Ovary (tissue), 9 donors: ENCODE measurements around the gene CEP97. TPM values are rescaled to one million over a fixed set of nuclear protein-coding genes. Genes with fewer than 3 reads are reported as not detected.

ENCODE experiments used
- DNase-seq, 5 donors: peaks; one replicate each; pipeline ENCODE4 v3.0.0-alpha.2; 2019 to 2020
- H3K27ac ChIP-seq, 2 donors: fragments of 200-600 bp; one replicate each; pipeline versions ENCODE4 v1.5.1 to v1.8.0; 2019 to 2022
- H3K27me3 ChIP-seq: fragments of 200-600 bp; one replicate; pipeline ENCODE4 v1.8.0; 2022
- H3K36me3 ChIP-seq: fragments of 200-600 bp; sonication (generic); one replicate; pipeline ENCODE4 v1.5.1; 2019
- H3K4me1 ChIP-seq: one replicate; pipeline ENCODE4 v1.8.1; 2013; ENCODE audit warnings: mild to moderate bottlenecking, moderate library complexity; ENCODE audit not compliant: insufficient read depth
- H3K4me3 ChIP-seq: fragments of 200-600 bp; sonication (generic); one replicate; pipeline ENCODE4 v1.5.1; 2017
- H3K9me3 ChIP-seq, 2 donors: fragments of 200-600 bp in 1 of 2; sonication (generic) in 1 of 2; one replicate each; pipeline versions ENCODE4 v1.5.1 to v1.8.1; 2013 to 2019; ENCODE audit warnings: mild to moderate bottlenecking in 1 of 2, moderate library complexity in 1 of 2
- EP300 ChIP-seq: sonication (generic); formaldehyde crosslinking; IDR thresholded peaks from one replicate; pipeline ENCODE4 v1.6.1; 2017; ENCODE audit warnings: antibody characterized with exemption
- POLR2A ChIP-seq: fragments of 450-650 bp; IDR thresholded peaks from one replicate; pipeline ENCODE4 v1.6.1; 2017; ENCODE audit warnings: antibody characterized with exemption, mild to moderate bottlenecking, moderate library complexity
- WGBS, 3 donors: extraction: QIAGEN DNeasy Blood & Tissue Kit in 1 of 3; methylation state at CpG; one replicate each; pipeline versions ENCODE4 v1.1.5 to v1.1.7; 2013 to 2017; 5-methylcytosine and 5-hydroxymethylcytosine counted together
- intact Hi-C, 4 donors: fragments of 100-400 bp; cut with DNase I; formaldehyde crosslinking; loops; one replicate each; pipeline versions ENCODE4 v1.11.0 to v1.15.1; 2022 to 2023
- polyA plus RNA-seq, 2 donors: library from polyadenylated mRNA; stranded (reverse); fragments of 200-250 nt in 1 of 2; fragments of 350-450 nt in 1 of 2; fragmentation: Illumina TruSeq in 1 of 2; extraction: RNeasy Lipid Tissue Mini Kit (QIAGEN cat#74804) in 1 of 2; gene quantifications; one replicate each; pipeline ENCODE4 v1.2.3, GENCODE V29; 2013 to 2014
- total RNA-seq, 7 donors: library from RNA; depleted of rRNA in 2 of 7; stranded (reverse); fragments of >200 nt in 2 of 7; fragmentation: NEBNext Ultra II Directional in 3 of 7; extraction: Animal tissue kit (Norgen Biotek cat#: 25700) in 3 of 7; gene quantifications; one replicate each; pipeline versions ENCODE4 v1.1.0 to v1.2.4, GENCODE V29; 2016 to 2023
- TF ChIP-seq, protein P1 (sequence below), 3 donors: fragments of 450-650 bp in 2 of 3; fragments of 200-600 bp in 1 of 3; IDR thresholded peaks; one replicate each; pipeline versions ENCODE4 v1.5.1 to v1.8.0; 2016 to 2022; ENCODE audit warnings: antibody characterized with exemption in 3 of 3, mild to moderate bottlenecking in 1 of 3
- donor health status: DM: no; HTN: no; CAD: no; lungs with moderate emphysema.
- donor health status: DM: no; HTN: no; CAD: no.
- donor health status: Bipolar disorder and iron deficiency.
- donor health status: DM: yes; HTN: yes; CAD: no.
- donor health status: DM: no; HTN: no; CAD: no.
- donor health status: DM: yes; HTN: yes; CAD: no.

Gene CEP97
- total and polyA plus RNA-seq, 9 donors = 2.4 to 11.1 (median 7.8) TPM

GRCh38 chr3:101779047-101779821 is 54.8 kb downstream of the CEP97 start, which contains the start of gene NXPE3:
TSS of gene NXPE3 (plus strand) at chr3:101779211. CDS start at chr3:101785597, 6,386 bp downstream.
- peak within 1 kb of the TSS; percentile 14 to 72 for H3K27ac ChIP-seq
- peak; percentile 85 to 93 (median 91) for DNase-seq
- peaks cover 1% of the 10 kb centered on the region for H3K4me1 ChIP-seq
- WGBS, 3 donors = 0 to 1% (median 1%) methylated on average over 38 to 78 of the region's 78 CpGs
- no peaks in the 10 kb centered on the region for H3K9me3 ChIP-seq
- TF ChIP-seq EP300 (no peak), POLR2A (peak; percentile 45)
- H3K4me3 ChIP-seq = peak within 1 kb of the TSS; percentile 91
- no peaks in the 10 kb centered on the region for H3K36me3 ChIP-seq
- no peaks in the 10 kb centered on the region for H3K27me3 ChIP-seq
- intact Hi-C loops = no loop called here

DNA sequence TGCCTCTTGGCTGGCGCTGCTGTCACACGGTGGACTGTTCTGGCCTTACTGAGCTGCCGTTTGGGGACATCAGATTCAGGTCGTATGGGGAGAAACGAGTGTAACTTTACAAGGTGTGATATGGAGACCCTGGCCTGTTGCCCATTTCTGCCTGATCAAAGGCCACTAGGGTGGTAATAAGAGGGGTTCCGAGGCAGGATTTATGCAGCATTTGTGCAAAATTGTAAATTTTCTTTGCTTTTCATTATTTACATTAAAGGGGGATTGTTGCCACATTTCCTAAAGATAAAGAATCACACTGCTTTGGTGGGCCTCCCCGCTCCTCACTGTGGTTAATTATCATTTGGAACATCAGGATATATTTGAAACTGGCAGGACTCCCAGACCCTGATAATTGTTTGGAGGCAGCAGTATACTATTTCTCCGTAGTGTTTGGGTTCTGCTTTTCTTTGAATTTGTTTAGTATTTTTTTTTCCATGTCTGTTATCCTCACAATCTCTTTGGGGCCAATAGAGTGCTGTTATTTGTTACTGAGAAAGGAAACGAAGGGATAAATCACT is 55.5 kb downstream of the CEP97 start:
- intact Hi-C loops = no loop called here
- peak overlapping the region; percentile 14 to 72 for H3K27ac ChIP-seq
- WGBS, 3 donors = 6 to 13% (median 10%) methylated on average over 9 of the region's 9 CpGs

DNA sequence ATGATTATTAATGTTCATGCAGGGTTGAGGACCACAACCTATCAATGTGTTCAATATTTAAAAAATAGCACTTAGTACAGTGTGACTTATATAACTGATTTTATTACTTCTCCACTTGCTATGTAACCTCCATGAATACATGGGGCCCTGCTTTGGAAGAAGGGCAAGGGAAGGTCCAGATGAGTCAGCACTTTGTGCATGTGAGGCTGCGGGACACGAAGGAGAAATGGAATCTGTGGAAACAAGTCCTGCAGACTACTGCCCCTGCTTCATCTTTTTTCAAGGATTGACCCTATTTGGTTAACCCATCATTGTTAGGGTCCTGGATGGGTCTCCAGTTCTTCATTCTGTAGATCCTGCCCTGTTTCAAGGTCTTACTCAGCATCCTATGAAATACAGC is 56.2 kb downstream of the CEP97 start:
- H3K36me3 ChIP-seq = no peaks in the 10 kb centered on the region
- H3K27me3 ChIP-seq = no peaks in the 10 kb centered on the region
- peak in 3 of 5 donors; percentile 25 to 50 (median 25) for DNase-seq
- WGBS, 3 donors = 8 to 21% (median 18%) methylated on average over 2 of the region's 2 CpGs
- intact Hi-C loops = no loop called here
- no peak overlapping the region for H3K4me3 ChIP-seq
- peaks cover 1% of the 10 kb centered on the region for H3K4me1 ChIP-seq
- H3K27ac ChIP-seq = peak overlapping the region in 1 of 2 donors; percentile 72
- H3K9me3 ChIP-seq = no peaks in the 10 kb centered on the region
- TF ChIP-seq EP300 (no peak), POLR2A (no peak)
- TF ChIP-seq, protein P1, sequence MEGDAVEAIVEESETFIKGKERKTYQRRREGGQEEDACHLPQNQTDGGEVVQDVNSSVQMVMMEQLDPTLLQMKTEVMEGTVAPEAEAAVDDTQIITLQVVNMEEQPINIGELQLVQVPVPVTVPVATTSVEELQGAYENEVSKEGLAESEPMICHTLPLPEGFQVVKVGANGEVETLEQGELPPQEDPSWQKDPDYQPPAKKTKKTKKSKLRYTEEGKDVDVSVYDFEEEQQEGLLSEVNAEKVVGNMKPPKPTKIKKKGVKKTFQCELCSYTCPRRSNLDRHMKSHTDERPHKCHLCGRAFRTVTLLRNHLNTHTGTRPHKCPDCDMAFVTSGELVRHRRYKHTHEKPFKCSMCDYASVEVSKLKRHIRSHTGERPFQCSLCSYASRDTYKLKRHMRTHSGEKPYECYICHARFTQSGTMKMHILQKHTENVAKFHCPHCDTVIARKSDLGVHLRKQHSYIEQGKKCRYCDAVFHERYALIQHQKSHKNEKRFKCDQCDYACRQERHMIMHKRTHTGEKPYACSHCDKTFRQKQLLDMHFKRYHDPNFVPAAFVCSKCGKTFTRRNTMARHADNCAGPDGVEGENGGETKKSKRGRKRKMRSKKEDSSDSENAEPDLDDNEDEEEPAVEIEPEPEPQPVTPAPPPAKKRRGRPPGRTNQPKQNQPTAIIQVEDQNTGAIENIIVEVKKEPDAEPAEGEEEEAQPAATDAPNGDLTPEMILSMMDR (IDR thresholded peaks at IDR 0.05) = no peak

More for the DNA sequence above, 55.5 kb downstream of the CEP97 start:
- Histone ChIP-seq H3K4me3 (peak overlapping the region; percentile 91), H3K36me3 (no peaks in the 10 kb centered on the region), H3K4me1 (peaks cover 1% of the 10 kb centered on the region), H3K27me3 (no peaks in the 10 kb centered on the region), H3K9me3 (no peaks in the 10 kb centered on the region)
- TF ChIP-seq, protein P1 (IDR thresholded peaks at IDR 0.05) = no peak
- TF ChIP-seq EP300 (no peak), POLR2A (no peak)
- DNase-seq = peak in 1 of 5 donors; percentile 61

- DNase-seq = no peak
- no peak for TF ChIP-seq POLR2A
- TF ChIP-seq, protein P1 (IDR thresholded peaks at IDR 0.05) = no peak
- TF ChIP-seq EP300 = no peak
- no peaks in the 10 kb centered on the region for H3K9me3 ChIP-seq
- H3K36me3 ChIP-seq = no peaks in the 10 kb centered on the region
- H3K4me1 ChIP-seq = peaks cover 1% of the 10 kb centered on the region
- no peaks in the 10 kb centered on the region for H3K27me3 ChIP-seq
- peak overlapping the region in 1 of 2 donors; percentile 72 for H3K27ac ChIP-seq
- intact Hi-C loops = no loop called here
- H3K4me3 ChIP-seq = no peak overlapping the region
Observed at GRCh38 chr3:101781166-101781565, 56.8 kb downstream of the CEP97 start.
